CD4-positive, alpha-beta T cell (primary cell): Measurements from ENCODE around the gene IRF9. TPM values are rescaled to one million over a fixed set of nuclear protein-coding genes. Genes with fewer than 3 reads are reported as not detected.
A peak's percentile ranks its signal among the peaks of the same experiment; 100 is the strongest.

Source experiments
- ATAC-seq: fragments of 200-7000 bp; cut with Tn5 transposase; one replicate; pipeline ENCODE4 v1.10.0; 2022; ENCODE audit warnings: mild to moderate bottlenecking; ENCODE audit not compliant: poor library complexity
- CTCF ChIA-PET: fragments of 350-600 bp; sonication (Branson Sonifier 250); formaldehyde crosslinking; loops from one replicate; lab custom pipeline; 2021; ENCODE audit warnings: antibody characterized with exemption, inconsistent platforms; lab: Charles Lee
- POLR2A ChIA-PET: fragments of 350-600 bp; sonication (Branson Sonifier 250); formaldehyde crosslinking; loops from one replicate; lab custom pipeline; 2021; ENCODE audit warnings: antibody characterized with exemption, inconsistent platforms; lab: Charles Lee
- DNase-seq, 14 experiments: peaks; one replicate each; pipeline ENCODE4 v3.0.0-alpha.2; 2013 to 2020; ENCODE audit warnings: mixed read lengths in 2 of 14
- H3K27ac ChIP-seq, 2 donors: one replicate each; pipeline versions ENCODE4 v1.5.1 to v1.7.0; 2013; ENCODE audit warnings: low read length in 2 of 2, low read depth in 1 of 2, mild to moderate bottlenecking in 1 of 2
- H3K27me3 ChIP-seq, 2 experiments: 1 replicate in 1 of 2; 2 replicates in 1 of 2; pipeline versions ENCODE4 v1.6.1 to v1.7.0; 2013; ENCODE audit warnings: low read length in 2 of 2, control low read depth in 1 of 2, mild to moderate bottlenecking in 1 of 2, moderate library complexity in 1 of 2; ENCODE audit not compliant: insufficient read depth in 2 of 2, control insufficient read depth in 1 of 2
- H3K36me3 ChIP-seq: one replicate; pipeline ENCODE4 v1.6.1; 2013; ENCODE audit warnings: low read length, control low read depth; ENCODE audit not compliant: insufficient read depth
- H3K4me1 ChIP-seq: one replicate; pipeline ENCODE4 v1.6.1; 2013; ENCODE audit warnings: low read length, control low read depth; ENCODE audit not compliant: insufficient read depth
- H3K4me3 ChIP-seq: one replicate; pipeline ENCODE4 v1.5.1; 2013; ENCODE audit warnings: mild to moderate bottlenecking, low read length, moderate library complexity
- H3K9me3 ChIP-seq, 2 experiments: 1 replicate in 1 of 2; 2 replicates in 1 of 2; pipeline versions ENCODE4 v1.6.1 to v1.7.0; 2013; ENCODE audit warnings: low read length in 2 of 2, mild to moderate bottlenecking in 2 of 2, control low read depth in 1 of 2, moderate library complexity in 1 of 2; ENCODE audit not compliant: control insufficient read depth in 1 of 2, insufficient read depth in 1 of 2
- H3K27ac Mint-ChIP-seq: one replicate; pipeline ENCODE4 v1.8.0; 2020; ENCODE audit warnings: mixed read lengths
- H3K27me3 Mint-ChIP-seq: one replicate; pipeline ENCODE4 v1.8.0; 2021; ENCODE audit warnings: mixed read lengths
- H3K36me3 Mint-ChIP-seq: one replicate; pipeline ENCODE4 v1.8.0; 2021; ENCODE audit warnings: low read depth, mixed read lengths
- H3K4me1 Mint-ChIP-seq: one replicate; pipeline ENCODE4 v1.8.0; 2021; ENCODE audit warnings: low read depth, mixed read lengths
- H3K4me3 Mint-ChIP-seq: one replicate; pipeline ENCODE4 v1.8.0; 2020; ENCODE audit warnings: mild to moderate bottlenecking, mixed read lengths
- H3K9me3 Mint-ChIP-seq: one replicate; pipeline ENCODE4 v1.8.0; 2020; ENCODE audit warnings: mixed read lengths
- CTCF ChIP-seq: fragments of 200-600 bp; IDR thresholded peaks from one replicate; pipeline ENCODE4 v1.8.0; 2022; ENCODE audit warnings: antibody characterized with exemption, mild to moderate bottlenecking
- intact Hi-C, 2 experiments: fragments of 100-400 bp; cut with DNase I in 1 of 2; cut with micrococcal nuclease in 1 of 2; formaldehyde crosslinking; loops; one replicate each; pipeline versions ENCODE4 v1.15.1 to v1.9.0; 2023 to 2025; cut with DNase I, micrococcal nuclease
- total RNA-seq, 174 experiments: library from RNA in 2 of 174; stranded (reverse) in 2 of 174; gene quantifications; one replicate each; pipeline ENCODE4 v1.2.3 and lab custom pipeline; 2021 to 2026

IRF9 gene
- total RNA-seq, 2 experiments from 2014 or later, result 248 to 262 TPM

- H3K27me3 ChIP-seq, result no peaks in the 10 kb centered on the region
- H3K27ac ChIP-seq, result peak overlapping the region in 1 of 2 donors; percentile 88
- no peak overlapping the region for H3K4me3 ChIP-seq
- intact Hi-C loops, result loop anchor here in 1 of 2 experiments (2.0 to 5.0 kb wide), 2 partner anchors 22 to 40 kb away; partner anchors contain the start of genes PSME2 and RNF31
- ChIA-PET CTCF (interaction anchor here (0.7 to 2.5 kb wide), 2 partner anchors 8 to 26 kb away, joined by 3 to 24 read pairs; partner anchors contain the start of genes IRF9 and TM9SF1), POLR2A (interaction anchor here (0.6 to 7.4 kb wide), 9 partner anchors 8 to 84 kb away, joined by 3 to 85 read pairs (median 10); partner anchors contain the start of genes CHMP4A, DCAF11, IRF9 and NRL)
- H3K4me3 Mint-ChIP-seq, result peak overlapping the region; percentile 61
- no peak for TF ChIP-seq CTCF
- H3K27ac Mint-ChIP-seq, result peak overlapping the region; percentile 67
- no peak for ATAC-seq
- peaks cover 34% of the 10 kb centered on the region for H3K4me1 Mint-ChIP-seq
- H3K27me3 Mint-ChIP-seq, result no peaks in the 10 kb centered on the region
- no peaks in the 10 kb centered on the region for H3K9me3 Mint-ChIP-seq
- H3K9me3 ChIP-seq, result no peaks in the 10 kb centered on the region
- peaks cover 32% of the 10 kb centered on the region for H3K4me1 ChIP-seq
- no peak for DNase-seq
- peaks cover 58% of the 10 kb centered on the region for H3K36me3 ChIP-seq
- peaks cover 65% of the 10 kb centered on the region for H3K36me3 Mint-ChIP-seq
Measured at GRCh38 chr14:24186831-24187538, 25.9 kb downstream of the IRF9 start.

DNA sequence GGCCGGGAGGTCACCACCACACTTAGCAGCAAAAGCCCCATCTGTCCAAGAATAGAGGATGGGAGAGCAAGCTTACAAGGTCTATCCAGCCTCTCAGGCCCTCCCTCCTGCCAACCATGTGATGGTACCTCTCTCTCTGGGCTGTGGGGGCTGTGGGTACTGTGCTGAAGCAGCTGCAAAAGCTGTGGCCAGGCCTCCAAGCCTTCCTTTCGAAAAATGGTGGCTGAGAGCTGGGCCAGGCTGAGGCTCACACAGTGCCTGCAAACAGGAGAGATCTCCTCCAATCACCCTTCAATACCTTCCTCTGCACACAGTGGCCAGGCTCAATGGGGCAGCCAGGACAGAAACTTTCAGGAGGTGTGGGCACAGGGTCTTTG, 26.5 kb downstream of the IRF9 start:
- H3K4me3 Mint-ChIP-seq, result peak overlapping the region; percentile 93
- Histone ChIP-seq H3K9me3 (no peaks in the 10 kb centered on the region), H3K36me3 (peaks cover 58% of the 10 kb centered on the region), H3K4me3 (peak overlapping the region; percentile 75), H3K4me1 (peaks cover 32% of the 10 kb centered on the region), H3K27ac (peak overlapping the region in 1 of 2 donors; percentile 88), H3K27me3 (no peaks in the 10 kb centered on the region)
- DNase-seq, result no peak
- H3K36me3 Mint-ChIP-seq, result peaks cover 65% of the 10 kb centered on the region
- intact Hi-C loops, result loop anchor here in 1 of 2 experiments (2.0 to 5.0 kb wide), 2 partner anchors 23 to 40 kb away; partner anchors contain the start of genes PSME2 and RNF31
- peaks cover 39% of the 10 kb centered on the region for H3K4me1 Mint-ChIP-seq
- ChIA-PET CTCF (interaction anchor here (0.7 to 2.6 kb wide), 3 partner anchors 8 to 28 kb away, joined by 3 to 24 read pairs (median 13); partner anchors contain the start of genes IRF9, MDP1 and TM9SF1), POLR2A (interaction anchor here (0.6 to 7.4 kb wide), 8 partner anchors 14 to 83 kb away, joined by 3 to 85 read pairs (median 9); partner anchors contain the start of genes CHMP4A, DCAF11, IRF9 and NRL)
- H3K27ac Mint-ChIP-seq, result peak overlapping the region; percentile 91
- no peaks in the 10 kb centered on the region for H3K27me3 Mint-ChIP-seq
- ATAC-seq, result no peak
- H3K9me3 Mint-ChIP-seq, result no peaks in the 10 kb centered on the region
- no peak for TF ChIP-seq CTCF

DNA sequence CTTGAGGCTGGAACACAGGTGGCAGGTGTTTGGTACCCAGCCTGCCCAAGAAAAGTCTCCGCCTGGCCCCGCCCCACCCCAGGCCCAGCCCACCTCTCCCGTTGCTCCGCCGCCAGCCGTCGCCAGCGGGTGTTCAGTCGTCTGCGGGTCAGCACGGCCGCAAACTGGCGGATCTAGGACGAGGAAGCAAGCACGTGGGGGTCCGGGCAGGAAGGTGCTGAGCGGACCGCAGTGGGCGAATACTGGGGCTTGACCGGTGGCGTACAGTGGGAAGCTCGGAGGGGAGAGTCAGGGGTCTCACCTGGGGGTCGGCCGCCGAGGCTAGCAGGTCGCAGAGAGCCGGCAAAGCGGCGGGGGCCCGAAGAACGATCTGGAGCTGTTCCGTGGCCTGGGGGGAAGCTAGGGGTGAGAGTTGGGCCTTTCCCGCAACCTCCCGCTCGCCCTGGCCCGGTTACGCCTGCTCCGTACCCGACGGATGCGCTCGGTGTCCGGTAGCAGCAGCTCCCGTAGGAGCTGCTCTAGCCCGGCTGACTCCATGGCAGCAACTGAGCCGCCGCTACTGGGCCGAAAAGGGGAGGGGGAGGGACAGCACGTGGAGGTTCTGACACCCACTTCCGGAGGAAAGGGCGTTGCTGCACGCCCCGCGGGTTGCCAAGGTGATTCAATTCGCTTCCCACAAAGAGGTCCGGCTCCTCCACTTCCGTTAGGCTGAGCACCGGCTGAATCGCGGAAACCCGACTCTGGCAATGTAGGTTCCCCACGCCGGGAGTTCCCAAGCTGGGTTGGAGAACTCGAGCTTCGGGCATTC, 27.4 kb downstream of the IRF9 start, which contains the start of gene IPO4:
TSS of gene IPO4 (minus strand) at position 566 of the 808 bp plus-strand sequence. CDS start at position 537, 29 bp downstream.
- Mint-ChIP-seq H3K4me3 (peak within 1 kb of the TSS; percentile 93), H3K27ac (peak within 1 kb of the TSS; percentile 91), H3K27me3 (no peaks in the 10 kb centered on the region), H3K4me1 (peaks cover 45% of the 10 kb centered on the region), H3K36me3 (peaks cover 63% of the 10 kb centered on the region), H3K9me3 (no peaks in the 10 kb centered on the region)
- H3K27ac ChIP-seq, result peak within 1 kb of the TSS; percentile 70 to 88
- ATAC-seq (peak; percentile 91), DNase-seq (peak; percentile 86 to 98 (median 94))
- no peaks in the 10 kb centered on the region for H3K9me3 ChIP-seq
- no peaks in the 10 kb centered on the region for H3K27me3 ChIP-seq
- intact Hi-C loops, result loop anchor here (1.0 to 5.0 kb wide), 5 partner anchors 25 to 74 kb away; partner anchors contain the start of genes PSME2 (in 2 of the 2), RNF31 (in 2 of the 2), CHMP4A (in 1 of the 2) and DCAF11 (in 1 of the 2)
- H3K4me3 ChIP-seq, result peak within 1 kb of the TSS; percentile 75
- H3K4me1 ChIP-seq, result peaks cover 32% of the 10 kb centered on the region
- no peak for TF ChIP-seq CTCF
- POLR2A ChIA-PET, result interaction anchor here (0.7 to 7.4 kb wide), 23 partner anchors 9 to 122 kb away, joined by 3 to 85 read pairs (median 5); partner anchors contain the start of genes CHMP4A, CIDEB, DCAF11 and DHRS1
- CTCF ChIA-PET, result interaction anchor here (0.6 to 2.6 kb wide), 7 partner anchors 27 to 145 kb away, joined by 3 to 24 read pairs (median 4); partner anchors contain the start of genes IRF9, MDP1 and RABGGTA
- H3K36me3 ChIP-seq, result peaks cover 56% of the 10 kb centered on the region
